ENCODE data around the gene KDM4C. TPM values are rescaled to one million over a fixed set of nuclear protein-coding genes. Genes with fewer than 3 reads are reported as not detected.
A peak's percentile ranks its signal among the peaks of the same experiment; 100 is the strongest.

The KDM4C gene
- total RNA-seq, 4 donors from 2014 or later: 75.0 to 95.9 (median 88.9) TPM

DNA sequence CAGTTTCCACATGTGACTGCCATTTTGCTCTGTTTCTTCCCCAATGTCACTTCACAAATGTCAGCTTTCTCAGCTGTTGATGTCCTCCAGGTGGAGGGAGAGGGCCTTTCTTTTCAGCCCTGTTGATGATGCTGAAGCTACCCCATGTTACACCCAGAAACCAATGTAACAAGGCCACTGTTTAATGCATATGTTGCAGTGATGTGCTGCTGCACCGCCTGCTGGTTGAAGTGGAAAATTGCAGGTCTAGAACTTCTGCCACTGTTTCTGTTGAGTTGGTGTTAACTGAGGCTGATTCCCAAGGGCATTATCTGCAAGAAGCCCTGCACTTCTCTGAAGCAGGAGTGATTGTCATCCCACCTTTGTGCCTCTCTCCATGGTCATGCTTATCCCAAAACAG lies 428.4 kb downstream of the KDM4C start:
- intact Hi-C loops (cut with DNase I; ENCODE audit: low total_unique reads): no loop called here
- TF ChIP-seq, protein P1, sequence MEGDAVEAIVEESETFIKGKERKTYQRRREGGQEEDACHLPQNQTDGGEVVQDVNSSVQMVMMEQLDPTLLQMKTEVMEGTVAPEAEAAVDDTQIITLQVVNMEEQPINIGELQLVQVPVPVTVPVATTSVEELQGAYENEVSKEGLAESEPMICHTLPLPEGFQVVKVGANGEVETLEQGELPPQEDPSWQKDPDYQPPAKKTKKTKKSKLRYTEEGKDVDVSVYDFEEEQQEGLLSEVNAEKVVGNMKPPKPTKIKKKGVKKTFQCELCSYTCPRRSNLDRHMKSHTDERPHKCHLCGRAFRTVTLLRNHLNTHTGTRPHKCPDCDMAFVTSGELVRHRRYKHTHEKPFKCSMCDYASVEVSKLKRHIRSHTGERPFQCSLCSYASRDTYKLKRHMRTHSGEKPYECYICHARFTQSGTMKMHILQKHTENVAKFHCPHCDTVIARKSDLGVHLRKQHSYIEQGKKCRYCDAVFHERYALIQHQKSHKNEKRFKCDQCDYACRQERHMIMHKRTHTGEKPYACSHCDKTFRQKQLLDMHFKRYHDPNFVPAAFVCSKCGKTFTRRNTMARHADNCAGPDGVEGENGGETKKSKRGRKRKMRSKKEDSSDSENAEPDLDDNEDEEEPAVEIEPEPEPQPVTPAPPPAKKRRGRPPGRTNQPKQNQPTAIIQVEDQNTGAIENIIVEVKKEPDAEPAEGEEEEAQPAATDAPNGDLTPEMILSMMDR (IDR thresholded peaks at IDR 0.05): peak; percentile 18 to 54 (median 42)
- no peak for TF ChIP-seq POLR2AphosphoS5 (IDR thresholded peaks at IDR 0.05)
- Histone ChIP-seq H3K4me1 (no peaks in the 10 kb centered on the region), H3K4me3 (no peak overlapping the region), H3K9me3 (peaks cover 0 to 13% of the 10 kb centered on the region in 2 donors), H3K36me3 (no peaks in the 10 kb centered on the region), H3K27ac (no peak overlapping the region), H3K27me3 (no peaks in the 10 kb centered on the region)
- DNase-seq: no peak
- 50% methylated on average over 1 of the region's 1 CpG; no CpG with 5 or more reads in 1 of the 2 donors for WGBS, 2 donors (ENCODE audit: low coverage in 1 of 2)
- in situ Hi-C loops (cut with MboI; ENCODE audit: low pct_ligation_motif_present in 1 of 4, low pct_unique_long_range_greater_than_20kb in 1 of 4, low sequenced_read_pairs in 3 of 4): no loop called here

DNA sequence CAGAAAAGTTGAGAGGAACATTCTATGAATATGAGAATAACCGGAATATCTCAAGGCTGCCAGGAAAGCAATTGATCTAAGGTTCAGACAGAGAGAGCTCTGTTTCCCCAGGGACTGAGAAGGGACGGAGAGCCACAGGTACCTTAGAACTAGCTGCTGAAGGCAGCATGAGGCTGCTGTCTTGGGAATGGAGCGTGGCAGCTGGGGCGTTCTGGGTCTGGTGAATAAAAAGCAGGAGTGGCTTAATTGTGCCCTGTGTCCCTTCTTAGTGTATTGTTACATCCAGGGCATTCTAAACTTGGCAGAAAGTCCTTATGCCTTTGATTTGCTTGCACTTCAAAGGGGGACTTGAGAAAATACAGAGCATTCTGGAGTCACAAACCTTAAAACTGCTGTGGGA lies 434.5 kb downstream of the KDM4C start:
- in situ Hi-C loops (cut with MboI; ENCODE audit: low pct_ligation_motif_present in 1 of 4, low pct_unique_long_range_greater_than_20kb in 1 of 4, low sequenced_read_pairs in 3 of 4): no loop called here
- DNase-seq: no peak
- no peaks in the 10 kb centered on the region for H3K4me1 ChIP-seq
- H3K27ac ChIP-seq: no peak overlapping the region
- no peaks in the 10 kb centered on the region for H3K36me3 ChIP-seq
- WGBS, 2 donors (ENCODE audit: low coverage in 1 of 2): 36% methylated on average over 4 of the region's 4 CpGs; no CpG with 5 or more reads in 1 of the 2 donors
- H3K27me3 ChIP-seq: no peaks in the 10 kb centered on the region
- no peak overlapping the region for H3K4me3 ChIP-seq
- H3K9me3 ChIP-seq: peaks cover 0 to 13% of the 10 kb centered on the region in 2 donors
- TF ChIP-seq POLR2A (IDR thresholded peaks at IDR 0.05) (no peak), EP300 (IDR thresholded peaks at IDR 0.05; ENCODE audit: low read depth) (no peak), POLR2AphosphoS5 (IDR thresholded peaks at IDR 0.05) (no peak)
- TF ChIP-seq, protein P1 (IDR thresholded peaks at IDR 0.05): no peak
- intact Hi-C loops (cut with DNase I; ENCODE audit: low total_unique reads): no loop called here

DNA sequence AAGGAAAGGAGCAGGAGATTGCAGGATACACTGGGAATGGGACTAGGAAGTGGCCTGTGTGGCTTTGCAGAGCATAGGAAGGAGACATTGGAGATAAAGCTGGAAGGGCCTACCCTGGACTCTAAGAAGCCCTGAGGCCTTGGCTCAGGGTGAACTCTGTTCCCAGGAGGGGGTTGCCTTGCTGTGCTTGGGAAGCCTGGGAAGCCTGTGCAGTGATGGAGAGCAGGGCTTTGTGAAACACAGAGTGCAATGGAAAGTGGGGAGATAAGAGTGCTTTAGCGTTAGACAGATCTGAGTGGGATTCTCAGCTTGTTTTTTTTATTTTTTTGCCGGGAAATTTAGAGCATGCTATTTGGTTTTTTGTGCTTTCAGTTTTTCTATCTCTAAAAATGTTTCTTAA lies 437.8 kb downstream of the KDM4C start:
- TF ChIP-seq, protein P1 (IDR thresholded peaks at IDR 0.05): no peak
- TF ChIP-seq EP300 (IDR thresholded peaks at IDR 0.05; ENCODE audit: low read depth): no peak
- TF ChIP-seq POLR2AphosphoS5 (IDR thresholded peaks at IDR 0.05): no peak
- no peak for TF ChIP-seq POLR2A (IDR thresholded peaks at IDR 0.05)
- WGBS, 2 donors (ENCODE audit: low coverage in 1 of 2): 71 to 88% methylated on average over 2 of the region's 2 CpGs
- no peak overlapping the region for H3K4me3 ChIP-seq
- intact Hi-C loops (cut with DNase I; ENCODE audit: low total_unique reads) (no loop called here), in situ Hi-C loops (cut with MboI; ENCODE audit: low pct_ligation_motif_present in 1 of 4, low pct_unique_long_range_greater_than_20kb in 1 of 4, low sequenced_read_pairs in 3 of 4) (no loop called here)
- no peaks in the 10 kb centered on the region for H3K36me3 ChIP-seq
- H3K4me1 ChIP-seq: no peaks in the 10 kb centered on the region
- DNase-seq: no peak
- H3K9me3 ChIP-seq: peaks cover 0 to 3% of the 10 kb centered on the region in 2 donors
- no peak overlapping the region for H3K27ac ChIP-seq
- no peaks in the 10 kb centered on the region for H3K27me3 ChIP-seq

- in situ Hi-C loops (cut with MboI; ENCODE audit: low pct_ligation_motif_present in 1 of 4, low pct_unique_long_range_greater_than_20kb in 1 of 4, low sequenced_read_pairs in 3 of 4): no loop called here
- no peak for TF ChIP-seq POLR2A (IDR thresholded peaks at IDR 0.05)
- TF ChIP-seq POLR2AphosphoS5 (IDR thresholded peaks at IDR 0.05): no peak
- no peak for TF ChIP-seq EP300 (IDR thresholded peaks at IDR 0.05; ENCODE audit: low read depth)
- TF ChIP-seq, protein P1 (IDR thresholded peaks at IDR 0.05): no peak
- no peaks in the 10 kb centered on the region for H3K27me3 ChIP-seq
- H3K27ac ChIP-seq: no peak overlapping the region
- WGBS, 2 donors (ENCODE audit: low coverage in 1 of 2): 92 to 93% methylated on average over 2 of the region's 2 CpGs
- H3K36me3 ChIP-seq: no peaks in the 10 kb centered on the region
- intact Hi-C loops (cut with DNase I; ENCODE audit: low total_unique reads): no loop called here
- no peak overlapping the region for H3K4me3 ChIP-seq
- no peaks in the 10 kb centered on the region for H3K9me3 ChIP-seq
- no peak for DNase-seq
- H3K4me1 ChIP-seq: no peaks in the 10 kb centered on the region
These were observed 438.7 kb downstream of the KDM4C start for GRCh38 chr9:7196467-7196866.
